ENCODE data around the gene HSF2.

Gene HSF2

DNA sequence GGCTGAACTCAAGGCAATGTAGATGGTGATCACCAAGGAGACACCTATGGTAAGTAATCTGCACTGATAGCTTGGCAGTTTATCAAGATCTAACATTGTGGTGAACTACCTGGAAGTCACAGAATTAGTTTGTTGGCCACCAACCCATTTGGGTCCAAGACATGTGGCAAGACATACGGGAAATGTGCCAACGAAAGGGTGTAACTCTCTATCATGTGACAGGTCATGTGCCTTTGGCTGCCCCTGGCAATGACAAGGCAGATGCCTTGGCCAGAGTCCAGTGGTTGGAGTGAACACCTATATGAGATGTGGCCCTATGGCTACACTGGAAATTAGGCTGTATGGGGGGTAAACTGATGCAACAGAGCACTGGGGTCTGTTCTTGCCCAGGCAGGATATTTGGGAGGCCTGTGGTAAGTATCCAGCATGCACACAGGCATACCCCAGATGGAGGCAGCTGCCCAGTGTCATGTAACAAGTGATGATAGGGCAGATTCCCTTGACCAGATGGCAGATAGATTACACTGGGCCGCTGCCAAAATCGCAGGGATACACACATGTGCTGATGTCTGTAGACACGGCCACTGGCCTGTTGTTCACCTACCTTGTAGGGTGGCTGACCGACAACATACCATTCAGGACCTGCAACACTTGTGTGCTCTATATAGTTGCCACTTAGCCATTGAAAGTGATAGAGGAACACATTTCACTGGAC lies 35.5 kb upstream of the HSF2 start:
- TF ChIP-seq, protein P1, sequence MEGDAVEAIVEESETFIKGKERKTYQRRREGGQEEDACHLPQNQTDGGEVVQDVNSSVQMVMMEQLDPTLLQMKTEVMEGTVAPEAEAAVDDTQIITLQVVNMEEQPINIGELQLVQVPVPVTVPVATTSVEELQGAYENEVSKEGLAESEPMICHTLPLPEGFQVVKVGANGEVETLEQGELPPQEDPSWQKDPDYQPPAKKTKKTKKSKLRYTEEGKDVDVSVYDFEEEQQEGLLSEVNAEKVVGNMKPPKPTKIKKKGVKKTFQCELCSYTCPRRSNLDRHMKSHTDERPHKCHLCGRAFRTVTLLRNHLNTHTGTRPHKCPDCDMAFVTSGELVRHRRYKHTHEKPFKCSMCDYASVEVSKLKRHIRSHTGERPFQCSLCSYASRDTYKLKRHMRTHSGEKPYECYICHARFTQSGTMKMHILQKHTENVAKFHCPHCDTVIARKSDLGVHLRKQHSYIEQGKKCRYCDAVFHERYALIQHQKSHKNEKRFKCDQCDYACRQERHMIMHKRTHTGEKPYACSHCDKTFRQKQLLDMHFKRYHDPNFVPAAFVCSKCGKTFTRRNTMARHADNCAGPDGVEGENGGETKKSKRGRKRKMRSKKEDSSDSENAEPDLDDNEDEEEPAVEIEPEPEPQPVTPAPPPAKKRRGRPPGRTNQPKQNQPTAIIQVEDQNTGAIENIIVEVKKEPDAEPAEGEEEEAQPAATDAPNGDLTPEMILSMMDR (IDR thresholded peaks at IDR 0.05; ENCODE audit: poor library complexity, severe bottlenecking): no peak
- H3K4me3 ChIP-seq (ENCODE audit: severe bottlenecking): no peak overlapping the region
- DNase-seq (ENCODE audit: low spot score): no peak
- no peak overlapping the region for H3K27ac ChIP-seq (ENCODE audit: poor library complexity, severe bottlenecking)
- H3K27me3 ChIP-seq (ENCODE audit: insufficient read depth, poor library complexity, severe bottlenecking): no peaks in the 10 kb centered on the region
- H3K4me1 ChIP-seq (ENCODE audit: insufficient read depth, poor library complexity, severe bottlenecking): no peaks in the 10 kb centered on the region
- no peaks in the 10 kb centered on the region for H3K36me3 ChIP-seq (ENCODE audit: low read depth)
- ATAC-seq (ENCODE audit: low read depth): no peak
- no peaks in the 10 kb centered on the region for H3K9me3 ChIP-seq (ENCODE audit: severe bottlenecking)

DNA sequence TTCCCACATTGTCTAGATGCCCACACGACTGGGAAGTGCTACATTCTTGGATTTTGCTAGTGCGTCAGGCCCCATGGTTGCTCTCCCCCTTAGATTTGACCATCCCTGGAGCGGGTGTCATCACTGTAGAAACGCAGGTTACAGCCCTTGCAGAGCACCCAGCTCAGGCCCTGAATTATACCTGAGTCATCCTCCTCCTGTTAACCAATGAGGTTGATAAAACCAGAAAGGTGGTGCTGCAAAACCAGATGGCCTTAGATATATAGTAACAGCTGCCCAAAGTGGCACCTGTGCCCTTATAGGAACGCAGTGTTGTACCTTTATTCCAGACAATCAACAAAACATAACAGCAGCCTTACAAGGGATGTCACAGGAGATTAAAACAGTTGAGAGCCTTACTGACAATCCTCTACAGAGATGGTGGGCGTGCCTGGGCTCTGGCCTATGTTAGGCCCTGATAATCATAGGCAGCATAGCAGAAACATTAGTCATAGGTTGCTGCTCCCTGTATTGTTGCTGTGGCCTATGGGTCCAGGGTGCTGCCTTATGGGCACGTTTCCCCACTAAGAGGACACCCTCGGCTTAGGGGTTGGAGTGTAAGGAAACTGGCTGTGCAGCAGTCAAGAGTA lies 33.6 kb upstream of the HSF2 start:
- no peaks in the 10 kb centered on the region for H3K9me3 ChIP-seq (ENCODE audit: severe bottlenecking)
- no peaks in the 10 kb centered on the region for H3K4me1 ChIP-seq (ENCODE audit: insufficient read depth, poor library complexity, severe bottlenecking)
- TF ChIP-seq, protein P1 (IDR thresholded peaks at IDR 0.05; ENCODE audit: poor library complexity, severe bottlenecking): no peak
- peak; percentile 85 for ATAC-seq (ENCODE audit: low read depth)
- no peak overlapping the region for H3K4me3 ChIP-seq (ENCODE audit: severe bottlenecking)
- H3K27me3 ChIP-seq (ENCODE audit: insufficient read depth, poor library complexity, severe bottlenecking): no peaks in the 10 kb centered on the region
- DNase-seq (ENCODE audit: low spot score): no peak
- H3K27ac ChIP-seq (ENCODE audit: poor library complexity, severe bottlenecking): no peak overlapping the region
- no peaks in the 10 kb centered on the region for H3K36me3 ChIP-seq (ENCODE audit: low read depth)

DNA sequence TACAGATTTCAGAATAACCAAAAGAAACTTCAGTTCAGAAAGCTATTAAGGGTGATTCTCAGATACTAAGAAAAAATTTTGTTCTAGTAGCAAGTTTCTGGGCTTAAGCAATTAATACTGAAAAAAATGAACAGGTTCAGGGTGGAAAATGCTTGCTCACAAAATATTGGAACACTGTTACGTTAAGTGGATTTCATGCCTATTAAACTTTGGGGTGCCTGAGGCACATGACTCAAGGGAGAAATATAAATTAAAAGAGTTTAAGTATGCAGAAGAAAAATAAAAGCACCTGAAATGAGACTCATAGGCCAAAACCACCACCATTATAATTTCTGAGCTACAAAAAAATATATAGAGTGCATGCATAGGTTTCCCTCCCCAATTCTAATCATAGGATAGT lies 32.3 kb upstream of the HSF2 start:
- H3K27ac ChIP-seq (ENCODE audit: poor library complexity, severe bottlenecking): no peak overlapping the region
- H3K9me3 ChIP-seq (ENCODE audit: severe bottlenecking): no peaks in the 10 kb centered on the region
- no peak overlapping the region for H3K4me3 ChIP-seq (ENCODE audit: severe bottlenecking)
- H3K36me3 ChIP-seq (ENCODE audit: low read depth): no peaks in the 10 kb centered on the region
- no peak for ATAC-seq (ENCODE audit: low read depth)
- no peaks in the 10 kb centered on the region for H3K27me3 ChIP-seq (ENCODE audit: insufficient read depth, poor library complexity, severe bottlenecking)
- H3K4me1 ChIP-seq (ENCODE audit: insufficient read depth, poor library complexity, severe bottlenecking): no peaks in the 10 kb centered on the region
- DNase-seq (ENCODE audit: low spot score): no peak
- TF ChIP-seq, protein P1 (IDR thresholded peaks at IDR 0.05; ENCODE audit: poor library complexity, severe bottlenecking): no peak

DNA sequence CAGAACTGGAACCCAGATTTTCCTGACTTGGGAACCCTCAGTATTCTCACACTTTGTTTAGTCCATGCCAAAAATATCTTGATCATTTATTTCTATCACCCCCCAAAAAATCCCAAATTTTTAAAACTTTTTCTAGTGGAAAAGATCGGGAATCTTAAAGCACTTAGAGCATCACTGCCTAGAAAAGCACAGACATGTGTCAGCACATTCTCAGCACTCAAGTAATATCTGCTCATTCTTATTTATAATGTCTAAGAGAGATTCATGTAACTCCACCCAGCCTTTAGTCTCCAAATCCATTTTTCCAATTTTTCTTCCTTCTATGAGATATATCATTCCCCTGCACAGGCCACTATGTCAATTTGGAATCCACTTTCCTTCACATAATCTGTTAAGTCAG lies 29.9 kb upstream of the HSF2 start:
- no peak for DNase-seq (ENCODE audit: low spot score)
- no peaks in the 10 kb centered on the region for H3K9me3 ChIP-seq (ENCODE audit: severe bottlenecking)

More for the DNA sequence above, 29.9 kb upstream of the HSF2 start:
- Histone ChIP-seq H3K27me3 (ENCODE audit: insufficient read depth, poor library complexity, severe bottlenecking) (no peaks in the 10 kb centered on the region), H3K4me3 (ENCODE audit: severe bottlenecking) (no peak overlapping the region), H3K4me1 (ENCODE audit: insufficient read depth, poor library complexity, severe bottlenecking) (no peaks in the 10 kb centered on the region), H3K27ac (ENCODE audit: poor library complexity, severe bottlenecking) (no peak overlapping the region), H3K36me3 (ENCODE audit: low read depth) (no peaks in the 10 kb centered on the region)
- no peak for ATAC-seq (ENCODE audit: low read depth)
- TF ChIP-seq, protein P1 (IDR thresholded peaks at IDR 0.05; ENCODE audit: poor library complexity, severe bottlenecking): no peak
